Keratinocyte (primary cell): Measurements from ENCODE around the gene MIPOL1. TPM values are rescaled to one million over a fixed set of nuclear protein-coding genes. Genes with fewer than 3 reads are reported as not detected.
A peak's percentile ranks its signal among the peaks of the same experiment; 100 is the strongest.

Source experiments
- DNase-seq: peaks from one replicate; pipeline ENCODE4 v3.0.0-alpha.2; 2011; ENCODE audit warnings: low read depth, missing footprints, low spot score
- FAIRE-seq: peaks from 2 replicates; lab custom pipeline; 2011; peaks lifted over from hg19 to GRCh38; lab: Jason Lieb, UNC
- H2AFZ ChIP-seq: 2 replicates; pipeline ENCODE4 v1.6.0; 2012; ENCODE audit warnings: low read length, control low read depth, inconsistent platforms; ENCODE audit not compliant: control insufficient read depth
- H3K27ac ChIP-seq: 2 replicates; pipeline ENCODE4 v1.5.1; 2011; ENCODE audit warnings: low read length; ENCODE audit not compliant: control insufficient read depth, insufficient read depth
- H3K27me3 ChIP-seq: 3 replicates; pipeline ENCODE4 v1.6.0; 2011; ENCODE audit warnings: low read length; ENCODE audit not compliant: control insufficient read depth, insufficient read depth; ENCODE audit errors: extremely low read depth
- H3K36me3 ChIP-seq, 2 experiments: 2 replicates in 1 of 2; 3 replicates in 1 of 2; pipeline ENCODE4 v1.5.1; 2011; ENCODE audit warnings: low read length in 2 of 2, mild to moderate bottlenecking in 1 of 2; ENCODE audit not compliant: control insufficient read depth in 2 of 2, insufficient read depth in 2 of 2; ENCODE audit errors: extremely low read depth in 1 of 2
- H3K4me1 ChIP-seq: 3 replicates; pipeline ENCODE4 v1.5.1; 2011; ENCODE audit warnings: low read length; ENCODE audit not compliant: control insufficient read depth, insufficient read depth; ENCODE audit errors: extremely low read depth
- H3K4me2 ChIP-seq: 3 replicates; pipeline ENCODE4 v1.6.0; 2011; ENCODE audit warnings: low read depth, low read length; ENCODE audit not compliant: control insufficient read depth, insufficient read depth; ENCODE audit errors: extremely low read depth
- H3K4me3 ChIP-seq, 3 experiments: fragments of 200-600 bp in 1 of 3; sonication (generic) in 1 of 3; 2 replicates in 2 of 3; 3 replicates in 1 of 3; pipeline ENCODE4 v1.5.1; 2011 to 2016; ENCODE audit warnings: low read length in 3 of 3, mild to moderate bottlenecking in 3 of 3, control low read depth in 2 of 3, inconsistent platforms in 1 of 3, low read depth in 1 of 3, mixed read lengths in 1 of 3, mixed run types in 1 of 3, moderate library complexity in 1 of 3; ENCODE audit not compliant: control insufficient read depth in 2 of 3, insufficient read depth in 2 of 3; ENCODE audit errors: extremely low read depth in 1 of 3
- H3K79me2 ChIP-seq: 2 replicates; pipeline ENCODE4 v1.6.0; 2012; ENCODE audit warnings: low read length; ENCODE audit not compliant: control insufficient read depth, insufficient read depth
- H3K9ac ChIP-seq: 3 replicates; pipeline ENCODE4 v1.6.0; 2011; ENCODE audit warnings: low read length; ENCODE audit not compliant: control insufficient read depth, insufficient read depth; ENCODE audit errors: extremely low read depth
- H3K9me1 ChIP-seq: 3 replicates; pipeline ENCODE4 v1.6.0; 2011; ENCODE audit warnings: low read length; ENCODE audit not compliant: control insufficient read depth, insufficient read depth; ENCODE audit errors: extremely low read depth
- H3K9me3 ChIP-seq: 2 replicates; pipeline ENCODE4 v1.5.1; 2012; ENCODE audit warnings: low read depth, low read length; ENCODE audit not compliant: control insufficient read depth
- H4K20me1 ChIP-seq: 3 replicates; pipeline ENCODE4 v1.6.0; 2011; ENCODE audit warnings: low read length; ENCODE audit not compliant: control insufficient read depth, insufficient read depth; ENCODE audit errors: extremely low read depth
- CTCF ChIP-seq, 3 experiments: IDR thresholded peaks in 1 of 3; conservative IDR thresholded peaks in 1 of 3; optimal IDR thresholded peaks in 1 of 3; 2 replicates in 2 of 3; 3 replicates in 1 of 3; pipeline versions ENCODE3 to v1.5.1; 2011; ENCODE audit warnings: low read length in 3 of 3, mild to moderate bottlenecking in 3 of 3, moderate library complexity in 2 of 3, control low read depth in 1 of 3, inconsistent platforms in 1 of 3; ENCODE audit not compliant: insufficient read depth in 2 of 3; ENCODE audit errors: extremely low read depth in 1 of 3
- EZH2 ChIP-seq: IDR thresholded peaks from one replicate; pipeline ENCODE4 v1.6.1; 2012; ENCODE audit warnings: inconsistent platforms, mild to moderate bottlenecking, low read length, moderate library complexity
- dilution Hi-C: fragments of 300-500 bp; cut with MboI; formaldehyde crosslinking; loops from one replicate; pipeline ENCODE4 v1.7.0; 2020; ENCODE audit warnings: low sequenced_read_pairs; ENCODE audit not compliant: extremely low pct_ligation_motif_present
- polyA plus RNA-seq, 5 experiments: library from polyadenylated mRNA; depleted of rRNA in 3 of 5; stranded (reverse) in 3 of 5; stranded (forward) in 1 of 5; unstranded in 1 of 5; fragments of >200 nt; gene quantifications; 1 replicate in 1 of 5; 2 replicates in 3 of 5; 3 replicates in 1 of 5; pipeline versions ENCODE4 v1.2.1 to v1.2.3, GENCODE V29; 2011 to 2012; ENCODE audit warnings: missing spikeins in 2 of 5, low read depth in 1 of 5, low replicate concordance in 1 of 5

The MIPOL1 gene
- polyA plus RNA-seq, 1 donor (not counting 4 experiments of a cell fraction or from before 2014, with no cell fraction given): 10.9 TPM

- peaks cover 5% of the 10 kb centered on the region for H3K4me1 ChIP-seq
- no peak overlapping the region for H3K9ac ChIP-seq
- no peak overlapping the region for H2AFZ ChIP-seq
- H4K20me1 ChIP-seq: no peaks in the 10 kb centered on the region
- H3K27me3 ChIP-seq: no peaks in the 10 kb centered on the region
- no peak for DNase-seq
- no peak for FAIRE-seq
- H3K9me1 ChIP-seq: no peaks in the 10 kb centered on the region
- no peaks in the 10 kb centered on the region for H3K36me3 ChIP-seq
- H3K4me2 ChIP-seq: no peak overlapping the region
- H3K79me2 ChIP-seq: no peaks in the 10 kb centered on the region
- TF ChIP-seq CTCF (optimal IDR thresholded peaks at IDR 0.05 in 1 of 3, IDR thresholded peaks at IDR 0.05 in 1 of 3, conservative IDR thresholded peaks at IDR 0.05 in 1 of 3; ENCODE audit: extremely low read depth in 1 of 3, insufficient read depth in 2 of 3, low read length in 3 of 3): no peak
- no peak for TF ChIP-seq EZH2
- no peak overlapping the region for H3K27ac ChIP-seq
- dilution Hi-C loops: no loop called here
- H3K4me3 ChIP-seq: no peak overlapping the region
- H3K9me3 ChIP-seq: no peaks in the 10 kb centered on the region
These were observed 40.0 kb downstream of the MIPOL1 start for GRCh38 chr14:37237735-37238200.

- H3K9me3 ChIP-seq: no peaks in the 10 kb centered on the region
- no peaks in the 10 kb centered on the region for H3K9me1 ChIP-seq
- no peak for FAIRE-seq
- H3K27me3 ChIP-seq: no peaks in the 10 kb centered on the region
- no peak overlapping the region for H3K9ac ChIP-seq
- H3K36me3 ChIP-seq: no peaks in the 10 kb centered on the region
- DNase-seq: no peak
- H2AFZ ChIP-seq: no peak overlapping the region
- H3K27ac ChIP-seq: no peak overlapping the region
- H3K4me2 ChIP-seq: no peak overlapping the region
- no peak overlapping the region for H3K4me3 ChIP-seq
- TF ChIP-seq EZH2: no peak
- peaks cover 5% of the 10 kb centered on the region for H3K4me1 ChIP-seq
- H4K20me1 ChIP-seq: no peaks in the 10 kb centered on the region
- H3K79me2 ChIP-seq: no peaks in the 10 kb centered on the region
- dilution Hi-C loops: no loop called here
These were observed 43.5 kb downstream of the MIPOL1 start for GRCh38 chr14:37241198-37241597.

- Histone ChIP-seq H3K9ac (no peak overlapping the region), H3K36me3 (peaks cover 0 to 3% of the 10 kb centered on the region in 2 experiments), H3K9me3 (no peaks in the 10 kb centered on the region), H3K27ac (no peak overlapping the region), H2AFZ (no peak overlapping the region), H3K9me1 (no peaks in the 10 kb centered on the region), H3K4me3 (no peak overlapping the region), H3K4me2 (no peak overlapping the region), H3K27me3 (no peaks in the 10 kb centered on the region), H4K20me1 (no peaks in the 10 kb centered on the region), H3K4me1 (no peaks in the 10 kb centered on the region), H3K79me2 (no peaks in the 10 kb centered on the region)
- DNase-seq: no peak
- FAIRE-seq: peak; percentile 70
- TF ChIP-seq EZH2: no peak
- peak in 2 of 3 experiments; percentile 44 to 50 for TF ChIP-seq CTCF (optimal IDR thresholded peaks at IDR 0.05 in 1 of 3, IDR thresholded peaks at IDR 0.05 in 1 of 3, conservative IDR thresholded peaks at IDR 0.05 in 1 of 3; ENCODE audit: extremely low read depth in 1 of 3, insufficient read depth in 2 of 3, low read length in 3 of 3)
- dilution Hi-C loops: no loop called here
These were observed 48.7 kb downstream of the MIPOL1 start for GRCh38 chr14:37246427-37246829.
